CD8-positive, alpha-beta memory T cell (primary cell): ENCODE results near the gene CHST2. TPM values are rescaled to one million over a fixed set of nuclear protein-coding genes. Genes with fewer than 3 reads are reported as not detected.

Source experiments
- CTCF ChIA-PET: fragments of 350-600 bp; sonication (Branson Sonifier 250); formaldehyde crosslinking; loops from one replicate; lab custom pipeline; 2021; ENCODE audit warnings: antibody characterized with exemption; lab: Charles Lee
- POLR2A ChIA-PET: fragments of 350-600 bp; sonication (Branson Sonifier 250); formaldehyde crosslinking; loops from one replicate; lab custom pipeline; 2021; ENCODE audit warnings: antibody characterized with exemption; lab: Charles Lee
- DNase-seq, 5 donors: peaks; one replicate each; pipeline versions ENCODE4 v3.0.0 to v3.0.0-alpha.2; 2020 to 2022; ENCODE audit warnings: mixed read lengths in 1 of 5
- H3K27ac ChIP-seq: one replicate; pipeline ENCODE4 v1.7.0; 2013; ENCODE audit warnings: low read depth, mild to moderate bottlenecking, low read length, moderate library complexity
- H3K27me3 ChIP-seq: 2 replicates; pipeline ENCODE4 v1.7.0; 2013; ENCODE audit warnings: low read length, mild to moderate bottlenecking; ENCODE audit not compliant: insufficient read depth, poor library complexity, severe bottlenecking
- H3K36me3 ChIP-seq: 2 replicates; pipeline ENCODE4 v1.7.0; 2013; ENCODE audit warnings: mild to moderate bottlenecking, low read length, moderate library complexity; ENCODE audit not compliant: insufficient read depth
- H3K4me1 ChIP-seq: 2 replicates; pipeline ENCODE4 v1.7.0; 2013; ENCODE audit warnings: mild to moderate bottlenecking, low read length, moderate library complexity; ENCODE audit not compliant: insufficient read depth
- H3K4me3 ChIP-seq: 2 replicates; pipeline ENCODE4 v1.7.0; 2013; ENCODE audit warnings: mild to moderate bottlenecking, low read length
- H3K9me3 ChIP-seq: 2 replicates; pipeline ENCODE4 v1.7.0; 2013; ENCODE audit warnings: mild to moderate bottlenecking, low read length
- H3K27ac Mint-ChIP-seq, 8 donors: one replicate each; pipeline ENCODE4 v1.8.0; 2020 to 2021; ENCODE audit warnings: mixed read lengths in 8 of 8, mild to moderate bottlenecking in 6 of 8, inconsistent platforms in 3 of 8, moderate library complexity in 3 of 8
- H3K27me3 Mint-ChIP-seq, 2 donors: one replicate each; pipeline ENCODE4 v1.8.0; 2020 to 2021; ENCODE audit warnings: mixed read lengths in 2 of 2, mild to moderate bottlenecking in 1 of 2, moderate library complexity in 1 of 2
- H3K36me3 Mint-ChIP-seq, 3 donors: one replicate each; pipeline ENCODE4 v1.8.0; 2020 to 2021; ENCODE audit warnings: mixed read lengths in 3 of 3, inconsistent platforms in 1 of 3, mild to moderate bottlenecking in 1 of 3
- H3K4me1 Mint-ChIP-seq, 3 donors: one replicate each; pipeline ENCODE4 v1.8.0; 2020 to 2021; ENCODE audit warnings: mixed read lengths in 3 of 3, inconsistent platforms in 1 of 3, mild to moderate bottlenecking in 1 of 3
- H3K4me3 Mint-ChIP-seq, 7 donors: one replicate each; pipeline ENCODE4 v1.8.0; 2020 to 2021; ENCODE audit warnings: mixed read lengths in 7 of 7, mild to moderate bottlenecking in 6 of 7, moderate library complexity in 4 of 7, inconsistent platforms in 2 of 7
- H3K9me3 Mint-ChIP-seq, 5 donors: one replicate each; pipeline ENCODE4 v1.8.0; 2020 to 2022; ENCODE audit warnings: mixed read lengths in 5 of 5, mild to moderate bottlenecking in 3 of 5, moderate library complexity in 2 of 5, inconsistent platforms in 1 of 5
- polyA plus RNA-seq: library from polyadenylated mRNA; unstranded; fragments of 300-500 nt; fragmentation: Illumina TruSeq; gene quantifications from one replicate; pipeline ENCODE4 v1.2.3, GENCODE V29; 2021
- total RNA-seq, 2 experiments: library from RNA; stranded (reverse); gene quantifications; one replicate each; pipeline ENCODE4 v1.2.3, GENCODE V29; 2021

Gene CHST2
- total and polyA plus RNA-seq, 3 experiments from 2014 or later: 2.9 to 6.2 (median 3.0) TPM

DNA sequence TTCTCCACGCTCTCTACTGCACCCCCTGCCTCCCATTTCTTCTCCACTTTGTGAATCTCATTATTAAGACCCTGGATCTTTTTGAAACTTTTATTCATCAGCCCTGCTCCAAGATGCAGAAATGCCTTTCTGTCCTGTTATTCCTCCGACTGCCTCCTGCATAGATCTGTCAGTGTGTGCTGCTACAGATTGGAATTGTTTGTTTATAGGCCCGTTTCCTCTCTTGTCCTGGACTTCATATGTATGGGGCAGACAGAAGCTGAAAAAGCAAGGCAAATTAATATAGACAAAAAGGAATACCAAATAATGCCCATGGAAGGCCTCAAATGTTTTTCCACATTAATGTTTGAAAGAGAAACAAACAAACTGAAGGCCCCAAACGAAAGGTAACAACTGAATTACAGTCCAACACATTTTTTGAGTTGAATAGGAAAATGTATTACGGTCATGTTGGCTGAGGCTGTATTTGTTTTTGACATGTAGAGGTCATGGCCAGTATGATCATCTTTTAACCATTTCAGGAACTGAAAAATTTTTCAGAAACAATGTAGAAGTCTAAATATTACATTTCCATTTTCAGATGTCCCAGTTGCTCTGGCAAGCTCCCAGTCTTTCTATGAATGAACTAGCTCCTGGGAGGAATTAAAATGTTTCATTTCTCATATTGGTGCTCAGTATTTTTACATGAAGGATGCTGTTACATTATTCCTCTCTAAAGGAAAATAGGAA is 8.8 kb downstream of the CHST2 start:
- Mint-ChIP-seq H3K27ac (peak overlapping the region in 2 of 8 donors; percentile 9 to 10), H3K27me3 (peaks cover 0 to 6% of the 10 kb centered on the region in 2 donors), H3K4me1 (peaks cover 0 to 5% (median 0%) of the 10 kb centered on the region in 3 donors), H3K36me3 (peaks cover 0 to 2% (median 0%) of the 10 kb centered on the region in 3 donors), H3K9me3 (no peaks in the 10 kb centered on the region), H3K4me3 (no peak overlapping the region)
- no peaks in the 10 kb centered on the region for H3K9me3 ChIP-seq
- H3K4me3 ChIP-seq: no peak overlapping the region
- POLR2A ChIA-PET: no interaction called here
- no peak overlapping the region for H3K27ac ChIP-seq
- H3K4me1 ChIP-seq: peaks cover 8% of the 10 kb centered on the region
- no peaks in the 10 kb centered on the region for H3K36me3 ChIP-seq
- no peaks in the 10 kb centered on the region for H3K27me3 ChIP-seq
- DNase-seq: no peak
- CTCF ChIA-PET: no interaction called here

DNA sequence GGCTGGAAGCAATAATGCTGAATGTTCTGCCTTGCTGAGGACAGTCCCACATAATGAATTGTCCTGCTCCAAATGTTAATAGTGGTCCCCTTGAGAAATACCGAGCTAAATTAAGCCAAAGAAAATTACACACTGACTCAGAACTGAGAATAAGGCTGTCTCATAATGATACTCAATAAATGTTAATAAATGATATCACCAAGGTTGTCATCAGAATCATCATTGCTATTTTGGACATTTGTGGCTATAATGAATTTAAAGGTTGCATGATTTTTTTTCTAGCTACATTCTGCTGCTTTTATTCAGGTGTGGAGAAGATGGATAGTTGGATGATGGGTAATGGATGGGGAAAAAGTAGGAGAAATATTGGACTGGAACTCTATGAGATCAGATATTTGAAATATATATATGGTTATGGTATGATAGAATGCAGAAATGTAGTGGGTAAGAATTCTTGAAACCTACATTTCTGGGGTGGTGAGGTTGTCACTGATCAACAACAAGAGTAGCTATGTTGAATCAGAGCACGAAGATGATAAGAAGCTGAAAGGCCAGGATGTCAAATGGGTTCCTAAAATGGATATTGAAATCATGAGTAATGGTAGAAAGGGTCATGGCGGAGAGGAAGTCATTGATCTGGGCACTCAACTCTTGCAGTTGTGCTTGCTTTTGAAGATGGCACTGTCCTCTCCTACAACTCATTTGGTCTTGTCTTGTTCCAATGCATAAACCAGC is 12.8 kb downstream of the CHST2 start:
- ChIA-PET POLR2A (no interaction called here), CTCF (no interaction called here)
- Mint-ChIP-seq H3K36me3 (no peaks in the 10 kb centered on the region), H3K4me1 (no peaks in the 10 kb centered on the region), H3K9me3 (no peaks in the 10 kb centered on the region), H3K4me3 (no peak overlapping the region), H3K27ac (peak overlapping the region in 1 of 8 donors; percentile 9), H3K27me3 (peaks cover 0 to 6% of the 10 kb centered on the region in 2 donors)
- Histone ChIP-seq H3K4me3 (no peak overlapping the region), H3K27ac (no peak overlapping the region), H3K4me1 (no peaks in the 10 kb centered on the region), H3K27me3 (no peaks in the 10 kb centered on the region), H3K9me3 (no peaks in the 10 kb centered on the region), H3K36me3 (no peaks in the 10 kb centered on the region)
- no peak for DNase-seq

DNA sequence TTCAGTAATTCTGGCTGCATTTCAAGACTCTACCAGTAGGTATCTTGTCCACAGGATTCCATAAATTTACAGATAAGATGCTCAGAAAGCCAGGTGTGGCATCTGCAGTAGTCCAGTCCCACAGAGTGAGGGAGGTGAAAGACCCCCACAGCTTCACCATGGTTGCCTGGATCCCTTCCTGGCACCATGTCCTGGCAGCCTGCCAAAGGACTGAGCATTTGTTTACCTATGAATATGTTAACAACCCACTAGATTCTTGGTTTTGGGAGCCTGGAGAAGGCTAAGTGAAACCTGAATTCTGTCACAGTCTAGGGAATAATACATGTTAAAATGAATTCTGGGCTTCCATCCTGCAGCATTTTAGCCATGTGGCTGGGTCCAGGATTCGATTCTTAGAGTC is 14.9 kb downstream of the CHST2 start:
- H3K4me3 ChIP-seq: no peak overlapping the region
- ChIA-PET POLR2A (no interaction called here), CTCF (no interaction called here)
- no peaks in the 10 kb centered on the region for H3K27me3 ChIP-seq
- no peaks in the 10 kb centered on the region for H3K9me3 Mint-ChIP-seq
- no peak overlapping the region for H3K27ac Mint-ChIP-seq
- H3K36me3 Mint-ChIP-seq: no peaks in the 10 kb centered on the region
- H3K4me1 Mint-ChIP-seq: no peaks in the 10 kb centered on the region
- no peak overlapping the region for H3K27ac ChIP-seq
- no peaks in the 10 kb centered on the region for H3K36me3 ChIP-seq
- no peak overlapping the region for H3K4me3 Mint-ChIP-seq
- no peaks in the 10 kb centered on the region for H3K4me1 ChIP-seq
- no peak for DNase-seq
- H3K9me3 ChIP-seq: no peaks in the 10 kb centered on the region
- peaks cover 0 to 6% of the 10 kb centered on the region in 2 donors for H3K27me3 Mint-ChIP-seq

DNA sequence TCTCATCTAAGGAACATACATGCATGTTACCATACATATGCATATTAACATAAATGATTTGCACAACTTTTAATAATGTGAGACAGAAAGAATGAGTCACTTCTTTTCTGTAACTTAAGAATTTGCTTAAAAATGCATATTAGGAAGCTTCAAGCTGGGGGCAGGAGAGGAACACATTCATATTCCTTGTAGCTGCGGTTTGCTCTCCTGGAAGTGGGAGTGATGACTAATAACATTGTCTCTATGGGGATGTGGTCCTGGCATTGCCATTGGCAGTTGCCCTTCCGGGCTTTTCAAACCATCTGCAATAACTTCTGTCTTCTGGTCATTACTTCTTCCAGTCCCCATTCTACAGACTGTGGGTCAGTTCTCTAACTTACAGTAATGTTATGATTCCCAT is 15.6 kb downstream of the CHST2 start:
- H3K36me3 ChIP-seq: no peaks in the 10 kb centered on the region
- ChIA-PET CTCF (no interaction called here), POLR2A (no interaction called here)
- no peaks in the 10 kb centered on the region for H3K4me1 ChIP-seq
- H3K4me1 Mint-ChIP-seq: no peaks in the 10 kb centered on the region
- no peak for DNase-seq
- H3K27ac Mint-ChIP-seq: no peak overlapping the region
- peaks cover 0 to 6% of the 10 kb centered on the region in 2 donors for H3K27me3 Mint-ChIP-seq
- no peak overlapping the region for H3K4me3 Mint-ChIP-seq
- H3K4me3 ChIP-seq: no peak overlapping the region
- no peaks in the 10 kb centered on the region for H3K9me3 ChIP-seq
- no peak overlapping the region for H3K27ac ChIP-seq
- H3K36me3 Mint-ChIP-seq: no peaks in the 10 kb centered on the region
- no peaks in the 10 kb centered on the region for H3K9me3 Mint-ChIP-seq
- no peaks in the 10 kb centered on the region for H3K27me3 ChIP-seq

DNA sequence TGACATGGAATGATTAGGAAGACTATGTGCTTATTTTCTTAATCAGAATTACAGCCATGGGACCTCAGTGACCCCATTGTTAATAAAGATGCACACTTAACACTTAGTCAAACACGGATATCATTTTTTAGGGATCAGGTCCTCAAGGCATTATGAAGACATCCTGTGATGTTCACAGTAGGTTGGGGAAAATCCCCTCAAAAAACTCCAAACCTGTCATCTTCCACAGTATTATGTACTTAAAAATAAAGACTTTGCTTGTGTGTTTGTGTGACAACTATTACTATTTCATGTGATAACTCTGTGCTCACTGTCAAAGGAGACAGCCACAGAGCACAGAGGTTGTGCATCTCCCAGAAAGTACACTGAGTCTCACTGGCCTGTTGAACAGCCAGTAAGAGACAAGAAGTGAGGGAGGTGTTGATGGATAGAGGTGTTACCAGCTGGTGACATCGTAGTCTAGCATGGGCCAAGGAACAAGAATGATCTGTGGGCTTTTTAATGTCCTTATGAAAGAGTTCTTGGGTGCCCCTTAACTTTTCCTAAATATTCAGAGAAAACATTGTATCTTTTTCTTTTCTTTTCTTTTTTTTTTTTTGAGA is 18.0 kb downstream of the CHST2 start:
- Mint-ChIP-seq H3K4me3 (no peak overlapping the region), H3K27me3 (peaks cover 0 to under 1% of the 10 kb centered on the region in 2 donors)
- no peaks in the 10 kb centered on the region for H3K9me3 ChIP-seq

DNA sequence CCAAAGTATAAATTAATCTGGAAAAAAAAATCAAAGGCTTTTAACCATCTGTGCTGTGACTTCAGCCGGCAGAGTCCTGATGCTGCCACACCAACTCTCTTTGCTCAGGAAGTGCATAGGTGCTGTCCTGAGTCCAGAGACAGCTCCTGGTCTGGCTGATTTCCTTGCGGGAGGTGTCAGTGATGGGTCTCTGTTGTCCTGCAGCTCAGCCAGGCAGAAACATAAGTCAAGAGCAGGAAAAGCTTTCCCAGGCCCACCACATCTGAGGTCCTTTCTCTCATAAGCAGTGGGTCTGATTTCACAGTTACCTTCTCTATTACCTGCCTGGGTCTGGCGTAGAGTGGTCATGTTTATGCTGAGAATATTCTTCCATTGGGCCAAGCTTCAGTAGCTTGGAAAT is 19.4 kb downstream of the CHST2 start:
- H3K36me3 Mint-ChIP-seq: no peaks in the 10 kb centered on the region
- DNase-seq: no peak
- no peaks in the 10 kb centered on the region for H3K9me3 ChIP-seq
- no peaks in the 10 kb centered on the region for H3K27me3 Mint-ChIP-seq
- no peak overlapping the region for H3K27ac ChIP-seq
- H3K4me1 Mint-ChIP-seq: no peaks in the 10 kb centered on the region
- CTCF ChIA-PET: no interaction called here
- H3K36me3 ChIP-seq: no peaks in the 10 kb centered on the region
- POLR2A ChIA-PET: no interaction called here
- no peaks in the 10 kb centered on the region for H3K9me3 Mint-ChIP-seq
- H3K27ac Mint-ChIP-seq: no peak overlapping the region
- H3K4me3 Mint-ChIP-seq: no peak overlapping the region
- H3K4me1 ChIP-seq: no peaks in the 10 kb centered on the region
- no peaks in the 10 kb centered on the region for H3K27me3 ChIP-seq
- no peak overlapping the region for H3K4me3 ChIP-seq

More for the DNA sequence above, 18.0 kb downstream of the CHST2 start:
- DNase-seq: no peak
- Mint-ChIP-seq H3K36me3 (no peaks in the 10 kb centered on the region), H3K9me3 (no peaks in the 10 kb centered on the region), H3K4me1 (no peaks in the 10 kb centered on the region), H3K27ac (no peak overlapping the region)
- H3K36me3 ChIP-seq: no peaks in the 10 kb centered on the region
- POLR2A ChIA-PET: no interaction called here
- no peaks in the 10 kb centered on the region for H3K4me1 ChIP-seq
- H3K27ac ChIP-seq: no peak overlapping the region
- H3K27me3 ChIP-seq: no peaks in the 10 kb centered on the region
- no peak overlapping the region for H3K4me3 ChIP-seq
- CTCF ChIA-PET: no interaction called here

DNA sequence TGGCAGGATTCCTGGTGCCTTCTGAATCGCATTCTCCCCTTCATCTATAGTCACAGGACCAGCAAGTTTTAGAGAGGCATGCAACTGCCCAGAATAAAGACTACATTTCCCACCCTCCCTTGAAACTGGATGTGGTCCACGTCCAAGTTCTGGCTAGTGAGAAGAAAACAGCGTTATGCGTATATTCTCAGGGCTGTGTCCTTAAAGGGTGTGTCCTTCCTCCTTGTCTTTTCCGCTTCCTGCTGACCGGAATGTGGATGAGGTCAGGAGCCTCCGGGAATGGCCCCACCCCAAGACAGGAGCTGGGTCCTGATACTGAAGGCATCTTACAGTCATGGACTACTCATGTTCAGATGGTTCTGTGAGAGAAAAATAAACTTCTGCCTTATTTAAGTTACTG is 20.2 kb downstream of the CHST2 start:
- Mint-ChIP-seq H3K27me3 (no peaks in the 10 kb centered on the region), H3K27ac (no peak overlapping the region), H3K4me1 (no peaks in the 10 kb centered on the region), H3K9me3 (no peaks in the 10 kb centered on the region), H3K36me3 (no peaks in the 10 kb centered on the region), H3K4me3 (no peak overlapping the region)
- H3K27me3 ChIP-seq: no peaks in the 10 kb centered on the region
- H3K4me1 ChIP-seq: no peaks in the 10 kb centered on the region
- ChIA-PET CTCF (no interaction called here), POLR2A (no interaction called here)
- H3K9me3 ChIP-seq: no peaks in the 10 kb centered on the region
- DNase-seq: no peak
- no peak overlapping the region for H3K27ac ChIP-seq
- no peak overlapping the region for H3K4me3 ChIP-seq
- no peaks in the 10 kb centered on the region for H3K36me3 ChIP-seq

DNA sequence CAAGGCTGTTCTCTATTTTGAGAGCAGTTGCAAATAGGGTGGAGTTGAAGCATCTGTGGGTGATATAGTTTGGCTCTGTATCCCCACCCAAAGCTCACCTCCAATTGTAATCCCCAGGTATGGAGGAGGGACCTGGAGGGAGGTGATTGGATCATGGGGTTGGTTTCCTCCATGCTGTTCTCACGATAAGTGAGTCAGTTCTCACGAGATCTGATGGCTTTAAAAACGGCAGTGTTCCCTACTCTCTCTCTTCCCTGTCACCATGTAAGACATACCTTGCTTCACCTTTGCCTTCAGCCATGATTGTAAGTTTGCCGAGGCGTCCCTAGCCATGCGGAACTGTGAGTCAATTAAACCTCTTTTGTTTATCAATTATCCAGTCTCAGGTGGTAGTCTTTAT is 21.0 kb downstream of the CHST2 start:
- H3K4me1 ChIP-seq: no peaks in the 10 kb centered on the region
- no peak overlapping the region for H3K27ac ChIP-seq
- H3K36me3 ChIP-seq: no peaks in the 10 kb centered on the region
- CTCF ChIA-PET: no interaction called here
- POLR2A ChIA-PET: no interaction called here
- DNase-seq: no peak
- H3K9me3 ChIP-seq: no peaks in the 10 kb centered on the region
- Mint-ChIP-seq H3K9me3 (no peaks in the 10 kb centered on the region), H3K27me3 (peaks cover 0 to 3% of the 10 kb centered on the region in 2 donors), H3K4me3 (no peak overlapping the region), H3K27ac (no peak overlapping the region), H3K36me3 (no peaks in the 10 kb centered on the region), H3K4me1 (no peaks in the 10 kb centered on the region)
- H3K4me3 ChIP-seq: no peak overlapping the region
- H3K27me3 ChIP-seq: no peaks in the 10 kb centered on the region
